ENCODE measurements around the gene SMCO3. TPM values are rescaled to one million over a fixed set of nuclear protein-coding genes. Genes with fewer than 3 reads are reported as not detected.

SMCO3 gene
- total RNA-seq, 1 donor from 2014 or later: 0.14 TPM

GRCh38 chr12:14773685-14774073 is 40.3 kb downstream of the SMCO3 start:
- no peak for DNase-seq

GRCh38 chr12:14772946-14773345 is 41.0 kb downstream of the SMCO3 start:
- Histone ChIP-seq H3K36me3 (peaks cover under 1% of the 10 kb centered on the region), H3K27ac (replicated peaks) (no peak overlapping the region), H3K4me3 (no peak overlapping the region), H3K9me3 (replicated peaks) (no peaks in the 10 kb centered on the region), H3K4me1 (peaks cover 64% of the 10 kb centered on the region), H3K27me3 (ENCODE audit: low read depth) (no peaks in the 10 kb centered on the region)
- no peak for DNase-seq
- TF ChIP-seq CTCF (IDR thresholded peaks at IDR 0.05; ENCODE audit: borderline replicate concordance): no peak
- intact Hi-C loops (cut with micrococcal nuclease): loop anchor here (5.0 kb wide), 1 partner anchor 224 kb away; no protein-coding TSS in a partner anchor

More at GRCh38 chr12:14773685-14774073, 40.3 kb downstream of the SMCO3 start:
- Histone ChIP-seq H3K4me3 (peak overlapping the region; percentile 81), H3K4me1 (peaks cover 57% of the 10 kb centered on the region), H3K9me3 (replicated peaks) (no peaks in the 10 kb centered on the region), H3K27ac (replicated peaks) (peak overlapping the region; percentile 94), H3K36me3 (no peaks in the 10 kb centered on the region), H3K27me3 (ENCODE audit: low read depth) (no peaks in the 10 kb centered on the region)
- TF ChIP-seq CTCF (IDR thresholded peaks at IDR 0.05; ENCODE audit: borderline replicate concordance): no peak
- intact Hi-C loops (cut with micrococcal nuclease): loop anchor here (5.0 kb wide), 1 partner anchor 224 kb away; no protein-coding TSS in a partner anchor

GRCh38 chr12:14771651-14772137 is 42.3 kb downstream of the SMCO3 start:
- Histone ChIP-seq H3K4me1 (peaks cover 69% of the 10 kb centered on the region), H3K27ac (replicated peaks) (peak overlapping the region; percentile 95), H3K27me3 (ENCODE audit: low read depth) (no peaks in the 10 kb centered on the region), H3K36me3 (peaks cover 13% of the 10 kb centered on the region), H3K4me3 (peak overlapping the region; percentile 77), H3K9me3 (replicated peaks) (peaks cover 7% of the 10 kb centered on the region)
- no peak for TF ChIP-seq CTCF (IDR thresholded peaks at IDR 0.05; ENCODE audit: borderline replicate concordance)
- DNase-seq: no peak
- intact Hi-C loops (cut with micrococcal nuclease): loop anchor here (5.0 kb wide), 1 partner anchor 226 kb away; no protein-coding TSS in a partner anchor

GRCh38 chr12:14770496-14771461 is 43.2 kb downstream of the SMCO3 start:
- Histone ChIP-seq H3K9me3 (replicated peaks) (peaks cover 16% of the 10 kb centered on the region), H3K4me3 (peak overlapping the region; percentile 77), H3K27ac (replicated peaks) (peak overlapping the region; percentile 95), H3K4me1 (peaks cover 62% of the 10 kb centered on the region), H3K27me3 (ENCODE audit: low read depth) (no peaks in the 10 kb centered on the region), H3K36me3 (peaks cover 21% of the 10 kb centered on the region)
- intact Hi-C loops (cut with micrococcal nuclease): loop anchor here (5.0 kb wide), 1 partner anchor 227 kb away; no protein-coding TSS in a partner anchor
- TF ChIP-seq CTCF (IDR thresholded peaks at IDR 0.05; ENCODE audit: borderline replicate concordance): no peak
- DNase-seq: peak; percentile 89

- H3K27me3 ChIP-seq (ENCODE audit: low read depth): no peaks in the 10 kb centered on the region
Measured at GRCh38 chr12:14769969-14770495, 44.0 kb downstream of the SMCO3 start.

More at GRCh38 chr12:14769969-14770495, 44.0 kb downstream of the SMCO3 start:
- Histone ChIP-seq H3K4me1 (peaks cover 55% of the 10 kb centered on the region), H3K36me3 (peaks cover 27% of the 10 kb centered on the region), H3K27ac (replicated peaks) (peak overlapping the region; percentile 95), H3K4me3 (peak overlapping the region; percentile 77), H3K9me3 (replicated peaks) (peaks cover 23% of the 10 kb centered on the region)
- intact Hi-C loops (cut with micrococcal nuclease): loop anchor here (5.0 kb wide), 1 partner anchor 227 kb away; no protein-coding TSS in a partner anchor
- DNase-seq: peak; percentile 77
- peak; percentile 86 for TF ChIP-seq CTCF (IDR thresholded peaks at IDR 0.05; ENCODE audit: borderline replicate concordance)
